Measurements from ENCODE around the gene TUBGCP2. TPM values are rescaled to one million over a fixed set of nuclear protein-coding genes. Genes with fewer than 3 reads are reported as not detected.

TUBGCP2 gene
- total RNA-seq, 4 donors from 2014 or later = 35.8 to 47.3 (median 38.8) TPM

GRCh38 chr10:133298466-133298865 lies 10.2 kb downstream of the TUBGCP2 start:
- no peaks in the 10 kb centered on the region for H3K27me3 ChIP-seq
- peaks cover 0 to 5% (median 0%) of the 10 kb centered on the region in 3 donors for H3K4me1 ChIP-seq
- H3K9me3 ChIP-seq = no peaks in the 10 kb centered on the region
- WGBS, 2 donors (ENCODE audit: low coverage in 1 of 2) = no CpG with 5 or more reads among the region's 14 CpGs
- H3K36me3 ChIP-seq = peaks cover 0 to 100% of the 10 kb centered on the region in 2 donors
- no peak overlapping the region for H3K27ac ChIP-seq
- TF ChIP-seq EP300 (IDR thresholded peaks at IDR 0.05) (no peak), CTCF (IDR thresholded peaks at IDR 0.05) (no peak), POLR2A (IDR thresholded peaks at IDR 0.05) (no peak), POLR2AphosphoS5 (IDR thresholded peaks at IDR 0.05) (no peak)
- ATAC-seq = no peak
- H3K4me3 ChIP-seq = no peak overlapping the region

- 100% methylated on average over 3 to 5 of the region's 10 CpGs for WGBS, 2 donors (ENCODE audit: low coverage in 1 of 2)
- no peaks in the 10 kb centered on the region for H3K27me3 ChIP-seq
- no peaks in the 10 kb centered on the region for H3K9me3 ChIP-seq
- H3K36me3 ChIP-seq = peaks cover 0 to 100% of the 10 kb centered on the region in 2 donors
- no peak overlapping the region for H3K4me3 ChIP-seq
- TF ChIP-seq EP300 (IDR thresholded peaks at IDR 0.05) = no peak
- TF ChIP-seq CTCF (IDR thresholded peaks at IDR 0.05) = no peak
- TF ChIP-seq POLR2A (IDR thresholded peaks at IDR 0.05) = no peak
- no peak for TF ChIP-seq POLR2AphosphoS5 (IDR thresholded peaks at IDR 0.05)
- no peak overlapping the region for H3K27ac ChIP-seq
- no peaks in the 10 kb centered on the region for H3K4me1 ChIP-seq
- ATAC-seq = no peak
Observed at GRCh38 chr10:133297504-133297903, 11.2 kb downstream of the TUBGCP2 start.

GRCh38 chr10:133295426-133296320 lies 13.0 kb downstream of the TUBGCP2 start:
- no peak for TF ChIP-seq POLR2A (IDR thresholded peaks at IDR 0.05)
- no peak for TF ChIP-seq EP300 (IDR thresholded peaks at IDR 0.05)
- TF ChIP-seq POLR2AphosphoS5 (IDR thresholded peaks at IDR 0.05) = no peak
- 86 to 96% methylated on average over 9 to 12 of the region's 42 CpGs for WGBS, 2 donors (ENCODE audit: low coverage in 1 of 2)
- H3K27me3 ChIP-seq = no peaks in the 10 kb centered on the region
- no peak overlapping the region for H3K4me3 ChIP-seq
- H3K27ac ChIP-seq = no peak overlapping the region
- H3K4me1 ChIP-seq = no peaks in the 10 kb centered on the region
- peaks cover 0 to 89% of the 10 kb centered on the region in 2 donors for H3K36me3 ChIP-seq
- H3K9me3 ChIP-seq = no peaks in the 10 kb centered on the region
- ATAC-seq = no peak

- Histone ChIP-seq H3K4me1 (no peaks in the 10 kb centered on the region), H3K9me3 (no peaks in the 10 kb centered on the region), H3K36me3 (peaks cover 0 to 89% of the 10 kb centered on the region in 2 donors), H3K27ac (no peak overlapping the region), H3K4me3 (no peak overlapping the region), H3K27me3 (no peaks in the 10 kb centered on the region)
- ATAC-seq = peak; percentile 46
- 89 to 90% methylated on average over 3 to 12 of the region's 15 CpGs for WGBS, 2 donors (ENCODE audit: low coverage in 1 of 2)
- TF ChIP-seq POLR2A (IDR thresholded peaks at IDR 0.05) = no peak
Observed at GRCh38 chr10:133294189-133294588, 14.5 kb downstream of the TUBGCP2 start.

GRCh38 chr10:133293810-133294119 lies 14.9 kb downstream of the TUBGCP2 start:
- H3K4me1 ChIP-seq = no peaks in the 10 kb centered on the region
- no peaks in the 10 kb centered on the region for H3K27me3 ChIP-seq
- peak overlapping the region in 1 of 4 donors; percentile 7 for H3K27ac ChIP-seq
- no peaks in the 10 kb centered on the region for H3K9me3 ChIP-seq
- no peak overlapping the region for H3K4me3 ChIP-seq
- no peak for ATAC-seq
- 70 to 100% methylated on average over 2 of the region's 10 CpGs for WGBS, 2 donors (ENCODE audit: low coverage in 1 of 2)
- H3K36me3 ChIP-seq = peaks cover 0 to 89% of the 10 kb centered on the region in 2 donors
- TF ChIP-seq POLR2A (IDR thresholded peaks at IDR 0.05) (no peak), EP300 (IDR thresholded peaks at IDR 0.05) (no peak), CTCF (IDR thresholded peaks at IDR 0.05) (no peak), POLR2AphosphoS5 (IDR thresholded peaks at IDR 0.05) (no peak)
